Thyroid gland (tissue), 4 donors: Measurements from ENCODE around the gene THBS4.

Experiments used
- POLR2A ChIP-seq, 2 donors: fragments of 450-650 bp; IDR thresholded peaks; one replicate each; pipeline ENCODE4 v1.6.1; 2017; ENCODE audit warnings: antibody characterized with exemption in 2 of 2, mild to moderate bottlenecking in 2 of 2, moderate library complexity in 1 of 2
- TF ChIP-seq, protein P1 (sequence below), 6 experiments: fragments of 200-600 bp in 3 of 6; fragments of 450-650 bp in 3 of 6; sonication (generic) in 3 of 6; IDR thresholded peaks; one replicate each; pipeline ENCODE4 v1.5.1; 2016 to 2019; ENCODE audit warnings: antibody characterized with exemption in 6 of 6, mild to moderate bottlenecking in 2 of 6, inconsistent platforms in 1 of 6, moderate library complexity in 1 of 6

DNA sequence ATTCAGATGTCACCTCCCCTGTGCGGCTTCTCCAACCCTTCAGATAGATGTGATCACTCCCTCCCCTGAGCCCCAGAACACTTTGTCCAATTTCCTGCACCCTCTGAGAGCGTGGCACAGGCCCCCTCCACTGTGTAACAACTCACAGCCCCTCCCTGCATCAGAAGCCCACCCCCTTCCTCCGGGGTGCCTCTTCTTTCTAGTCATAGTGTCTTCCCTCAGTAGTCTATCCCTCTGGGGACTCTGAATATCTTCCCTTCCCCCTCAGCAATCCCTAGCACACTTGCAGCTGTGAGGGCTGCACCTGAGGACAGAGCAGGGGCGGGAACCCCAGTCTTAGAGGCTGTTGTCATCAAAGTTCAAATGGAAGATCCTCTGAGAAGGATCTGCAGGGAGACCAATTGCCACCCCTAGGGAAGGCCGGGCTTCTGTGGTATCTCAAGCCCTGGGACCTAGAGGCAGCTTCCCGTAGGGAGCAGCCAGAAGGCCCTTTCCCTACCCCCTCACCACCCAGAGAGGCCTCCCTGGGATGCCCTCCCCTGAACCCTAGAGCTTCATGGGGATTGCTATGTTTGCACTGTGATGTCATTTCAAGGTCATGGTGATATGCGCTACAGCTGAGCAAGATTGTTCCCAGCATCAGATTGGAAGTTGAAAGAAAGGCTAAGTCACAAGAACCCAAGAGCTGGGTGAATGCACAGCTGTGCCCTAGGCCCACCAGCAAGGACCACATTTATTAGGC, 70.7 kb downstream of the THBS4 start:
- TF ChIP-seq, protein P1, sequence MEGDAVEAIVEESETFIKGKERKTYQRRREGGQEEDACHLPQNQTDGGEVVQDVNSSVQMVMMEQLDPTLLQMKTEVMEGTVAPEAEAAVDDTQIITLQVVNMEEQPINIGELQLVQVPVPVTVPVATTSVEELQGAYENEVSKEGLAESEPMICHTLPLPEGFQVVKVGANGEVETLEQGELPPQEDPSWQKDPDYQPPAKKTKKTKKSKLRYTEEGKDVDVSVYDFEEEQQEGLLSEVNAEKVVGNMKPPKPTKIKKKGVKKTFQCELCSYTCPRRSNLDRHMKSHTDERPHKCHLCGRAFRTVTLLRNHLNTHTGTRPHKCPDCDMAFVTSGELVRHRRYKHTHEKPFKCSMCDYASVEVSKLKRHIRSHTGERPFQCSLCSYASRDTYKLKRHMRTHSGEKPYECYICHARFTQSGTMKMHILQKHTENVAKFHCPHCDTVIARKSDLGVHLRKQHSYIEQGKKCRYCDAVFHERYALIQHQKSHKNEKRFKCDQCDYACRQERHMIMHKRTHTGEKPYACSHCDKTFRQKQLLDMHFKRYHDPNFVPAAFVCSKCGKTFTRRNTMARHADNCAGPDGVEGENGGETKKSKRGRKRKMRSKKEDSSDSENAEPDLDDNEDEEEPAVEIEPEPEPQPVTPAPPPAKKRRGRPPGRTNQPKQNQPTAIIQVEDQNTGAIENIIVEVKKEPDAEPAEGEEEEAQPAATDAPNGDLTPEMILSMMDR (IDR thresholded peaks at IDR 0.05): no peak
- no peak for TF ChIP-seq POLR2A (IDR thresholded peaks at IDR 0.05)
